A549 (cell line): ENCODE results near the gene KCNJ6.

ENCODE experiments used
- CTCF ChIP-seq: fragments of >200 bp; sonication (Bioruptor Twin); formaldehyde crosslinking; IDR thresholded peaks from 3 replicates; pipeline ENCODE4 v1.5.1; 2016
- EP300 ChIP-seq, 2 experiments: fragments of >200 bp; sonication (Bioruptor Twin); formaldehyde crosslinking; IDR thresholded peaks; 2 replicates in 1 of 2; 3 replicates in 1 of 2; pipeline ENCODE4 v1.6.1; 2016 to 2017
- MYC ChIP-seq: IDR thresholded peaks from 2 replicates; pipeline ENCODE4 v1.6.1; 2012; ENCODE audit warnings: mild to moderate bottlenecking, inconsistent platforms, low read length, improper control_type of control experiment, borderline replicate concordance
- PHF8 ChIP-seq: fragments of 200-600 bp; sonication (generic); IDR thresholded peaks from 2 replicates; pipeline ENCODE4 v1.6.1; 2016; ENCODE audit warnings: low read depth, mild to moderate bottlenecking, antibody characterized with exemption, moderate library complexity, borderline replicate concordance
- POLR2A ChIP-seq: IDR thresholded peaks from 2 replicates; pipeline ENCODE4 v1.6.1; 2012; ENCODE audit warnings: mild to moderate bottlenecking, low read length
- POLR2AphosphoS2 ChIP-seq: conservative IDR thresholded peaks from 2 replicates; pipeline ENCODE4 v1.6.1; 2012; ENCODE audit warnings: low read length, improper control_type of control experiment, inconsistent platforms
- TF ChIP-seq, protein P1 (sequence below): fragments of 200-600 bp; sonication (generic); IDR thresholded peaks from 2 replicates; pipeline ENCODE4 v1.6.1; 2016; ENCODE audit warnings: antibody characterized with exemption, mild to moderate bottlenecking, moderate library complexity

DNA sequence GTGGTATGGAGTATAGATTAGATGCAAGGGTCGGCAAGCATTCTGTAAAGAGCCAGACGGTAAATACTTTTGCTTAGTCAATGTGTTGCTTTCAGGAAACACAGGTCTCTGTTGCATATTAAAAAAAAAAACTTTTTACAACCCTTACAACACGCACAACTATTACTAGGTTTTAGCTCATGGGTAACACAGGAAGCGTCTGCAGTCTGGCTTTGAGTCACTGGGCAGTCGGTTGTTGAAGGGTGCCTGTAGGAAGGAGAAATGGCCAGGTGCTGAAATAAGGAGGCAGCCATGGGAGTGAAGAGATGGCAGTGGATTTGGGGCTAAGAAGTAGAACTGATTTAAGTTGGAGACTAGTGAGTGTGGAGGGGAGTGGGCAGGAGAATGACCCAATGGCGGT lies 192.1 kb downstream of the KCNJ6 start:
- TF ChIP-seq, protein P1, sequence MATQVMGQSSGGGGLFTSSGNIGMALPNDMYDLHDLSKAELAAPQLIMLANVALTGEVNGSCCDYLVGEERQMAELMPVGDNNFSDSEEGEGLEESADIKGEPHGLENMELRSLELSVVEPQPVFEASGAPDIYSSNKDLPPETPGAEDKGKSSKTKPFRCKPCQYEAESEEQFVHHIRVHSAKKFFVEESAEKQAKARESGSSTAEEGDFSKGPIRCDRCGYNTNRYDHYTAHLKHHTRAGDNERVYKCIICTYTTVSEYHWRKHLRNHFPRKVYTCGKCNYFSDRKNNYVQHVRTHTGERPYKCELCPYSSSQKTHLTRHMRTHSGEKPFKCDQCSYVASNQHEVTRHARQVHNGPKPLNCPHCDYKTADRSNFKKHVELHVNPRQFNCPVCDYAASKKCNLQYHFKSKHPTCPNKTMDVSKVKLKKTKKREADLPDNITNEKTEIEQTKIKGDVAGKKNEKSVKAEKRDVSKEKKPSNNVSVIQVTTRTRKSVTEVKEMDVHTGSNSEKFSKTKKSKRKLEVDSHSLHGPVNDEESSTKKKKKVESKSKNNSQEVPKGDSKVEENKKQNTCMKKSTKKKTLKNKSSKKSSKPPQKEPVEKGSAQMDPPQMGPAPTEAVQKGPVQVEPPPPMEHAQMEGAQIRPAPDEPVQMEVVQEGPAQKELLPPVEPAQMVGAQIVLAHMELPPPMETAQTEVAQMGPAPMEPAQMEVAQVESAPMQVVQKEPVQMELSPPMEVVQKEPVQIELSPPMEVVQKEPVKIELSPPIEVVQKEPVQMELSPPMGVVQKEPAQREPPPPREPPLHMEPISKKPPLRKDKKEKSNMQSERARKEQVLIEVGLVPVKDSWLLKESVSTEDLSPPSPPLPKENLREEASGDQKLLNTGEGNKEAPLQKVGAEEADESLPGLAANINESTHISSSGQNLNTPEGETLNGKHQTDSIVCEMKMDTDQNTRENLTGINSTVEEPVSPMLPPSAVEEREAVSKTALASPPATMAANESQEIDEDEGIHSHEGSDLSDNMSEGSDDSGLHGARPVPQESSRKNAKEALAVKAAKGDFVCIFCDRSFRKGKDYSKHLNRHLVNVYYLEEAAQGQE, result no peak
- TF ChIP-seq POLR2A (no peak), PHF8 (no peak), CTCF (no peak), MYC (no peak), EP300 (IDR thresholded peaks at IDR 0.05) (no peak), POLR2AphosphoS2 (no peak)
